Stimulated activated CD8-positive, alpha-beta memory T cell treated with anti-CD3 and anti-CD28 coated beads, Interleukin-7, amount 100 ng/mL, for 1 hour (primary cell): Measurements from ENCODE around the gene SLC13A3.

Source experiments
- DNase-seq, 2 donors: peaks; one replicate each; pipeline ENCODE4 v3.0.0-alpha.2; 2020; ENCODE audit warnings: low read depth in 2 of 2

The SLC13A3 gene

DNA sequence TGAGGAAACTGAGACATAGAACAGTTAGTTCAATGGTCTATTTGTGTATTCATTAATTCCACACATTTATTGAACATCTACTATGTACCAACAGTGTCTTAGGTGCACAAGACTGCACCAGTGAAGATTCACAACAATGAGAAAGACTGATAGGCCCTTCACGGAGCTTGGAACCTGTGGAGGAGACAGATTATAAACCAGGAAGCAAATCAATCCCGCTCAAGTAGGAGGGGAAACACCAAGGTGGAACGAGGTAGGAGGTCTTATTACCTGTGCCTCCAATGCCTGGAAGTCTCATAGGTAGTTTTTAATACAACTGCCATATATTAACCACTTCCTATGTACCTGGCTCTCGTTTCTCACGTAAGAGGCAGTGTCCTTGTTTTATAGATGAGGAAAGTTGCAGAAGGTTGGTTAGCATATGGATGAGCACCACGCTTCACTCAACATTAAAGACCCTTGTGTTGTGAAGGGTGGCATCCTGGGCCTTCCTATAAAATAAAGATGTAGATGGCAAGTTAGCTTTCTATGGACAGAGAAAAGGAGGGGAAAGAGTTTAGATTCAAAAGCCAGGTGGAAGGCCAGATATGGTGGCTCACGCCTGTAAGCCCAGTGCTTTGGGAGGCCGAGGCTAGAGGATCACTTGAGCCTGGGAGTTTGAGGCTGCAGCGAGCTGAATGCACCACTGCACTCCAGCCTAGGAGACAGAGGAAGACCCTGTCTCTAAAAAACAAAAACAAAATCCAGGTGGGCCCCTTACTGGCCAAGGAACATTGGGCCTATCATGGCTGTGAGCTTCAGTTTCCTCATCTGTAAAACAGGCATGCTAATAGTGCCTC, 45.1 kb downstream of the SLC13A3 start:
- DNase-seq, result no peak

DNA sequence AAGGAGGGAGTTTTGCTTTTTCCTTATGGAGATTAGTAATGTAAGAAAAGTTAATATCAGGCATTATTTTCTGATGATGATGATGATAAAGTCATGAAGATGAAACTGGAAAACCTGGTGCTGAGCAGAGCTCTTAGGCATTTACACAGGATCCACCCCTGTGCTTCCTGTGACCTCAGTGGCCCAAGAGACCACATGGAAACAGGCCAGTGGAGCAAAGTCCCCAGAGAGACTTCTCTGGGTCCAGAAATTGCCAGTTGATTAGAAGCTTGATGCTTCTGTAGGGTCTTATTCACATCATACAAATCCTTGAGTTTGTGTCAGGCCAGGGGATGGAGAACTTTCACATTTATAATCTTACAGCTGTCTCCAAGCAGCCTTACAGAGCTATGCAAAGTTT, 46.1 kb downstream of the SLC13A3 start:
- DNase-seq, result no peak

DNA sequence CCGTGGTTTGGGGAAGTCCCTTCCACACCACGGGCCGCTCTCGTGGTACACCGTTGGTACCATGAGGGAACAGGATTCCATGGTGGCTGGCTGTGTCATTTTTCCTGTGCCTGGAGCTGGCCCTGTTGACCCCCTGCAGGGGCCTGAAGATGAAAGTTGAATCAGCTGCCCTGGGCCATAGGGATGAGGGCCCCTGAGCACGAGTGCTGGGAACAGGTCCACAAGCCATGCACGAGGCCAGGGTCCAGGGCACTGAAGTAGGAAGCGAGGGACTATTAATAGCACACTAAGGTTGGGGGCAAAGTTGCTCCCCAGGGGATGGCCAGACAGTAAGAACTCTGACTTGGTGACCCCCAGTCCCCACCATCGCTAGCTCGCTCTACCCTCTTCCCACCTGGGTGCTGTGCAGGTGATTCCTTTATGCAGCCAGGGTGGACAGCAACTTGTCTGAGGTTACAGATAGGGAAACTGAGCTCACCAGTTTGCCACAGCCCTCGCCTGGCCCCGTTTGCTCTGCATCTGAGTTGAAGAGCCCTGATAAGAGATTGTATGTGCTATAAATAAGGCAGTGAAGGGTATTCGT, 46.6 kb downstream of the SLC13A3 start:
- no peak for DNase-seq

DNA sequence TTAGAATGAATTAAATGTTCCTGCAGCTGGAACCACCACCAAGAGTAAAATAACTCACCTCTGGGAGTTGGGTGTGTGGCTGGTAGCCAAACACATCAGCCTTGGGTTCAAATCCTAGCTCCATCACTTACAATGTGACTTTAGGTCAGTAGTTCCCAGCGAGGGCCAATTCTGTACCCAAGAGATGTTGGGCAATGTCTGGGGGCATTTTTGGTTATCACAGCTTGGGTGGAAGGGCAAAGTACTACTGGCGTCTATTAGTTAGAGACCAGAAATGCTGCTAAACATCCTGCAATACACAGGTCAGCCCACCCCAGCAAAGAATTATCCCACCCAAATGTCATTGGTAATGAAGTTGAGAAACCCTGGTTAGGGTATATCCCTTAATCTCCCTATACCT, 48.8 kb downstream of the SLC13A3 start:
- DNase-seq, result no peak

DNA sequence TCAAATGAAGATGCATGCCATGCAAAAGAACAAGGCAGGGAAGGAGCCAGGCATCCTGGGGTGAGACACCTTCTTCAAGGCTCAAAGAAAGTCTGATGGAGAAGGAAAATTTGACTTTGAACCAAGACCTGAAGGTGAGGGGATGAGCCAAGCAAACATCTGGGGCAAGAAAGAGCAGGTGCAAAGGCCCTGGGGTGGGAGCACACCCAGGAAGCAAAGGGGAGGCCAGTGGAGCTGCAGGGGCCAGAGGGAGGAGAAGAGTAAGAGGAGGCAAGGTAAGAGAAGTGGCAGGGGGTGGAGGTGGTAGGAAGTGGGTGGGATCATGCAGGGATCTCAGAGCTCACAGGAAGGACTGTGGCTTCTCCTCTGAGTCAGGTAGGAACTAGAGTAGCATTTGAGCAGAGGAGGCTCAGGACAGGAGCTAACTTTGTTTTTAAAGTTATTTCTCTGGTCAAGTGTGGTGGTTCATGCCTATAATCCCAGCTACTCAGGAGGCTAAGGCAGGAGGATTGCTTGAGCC, 49.6 kb downstream of the SLC13A3 start:
- no peak for DNase-seq

DNA sequence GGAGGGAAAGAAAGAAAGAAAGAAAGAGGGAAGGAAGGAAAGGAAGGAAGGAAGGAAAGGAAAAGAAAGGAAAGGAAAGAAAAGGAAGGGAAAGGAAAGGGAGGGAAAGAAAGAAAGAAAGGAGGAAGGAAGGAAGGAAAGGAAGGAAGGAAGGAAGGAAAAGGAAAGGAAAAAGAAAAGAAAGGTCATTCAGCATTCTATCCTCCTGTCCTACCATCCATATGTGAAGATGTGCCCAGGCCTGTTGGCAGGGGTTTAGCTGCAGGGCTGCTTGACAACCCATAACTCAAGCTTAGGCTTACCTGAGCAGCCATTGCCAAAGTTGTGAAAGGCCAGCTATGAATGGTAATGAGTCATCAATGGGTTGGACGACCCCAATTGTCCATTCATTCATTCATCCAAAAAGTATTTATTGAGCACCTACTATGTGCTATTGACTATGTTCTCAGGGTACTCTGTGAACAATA, 50.9 kb downstream of the SLC13A3 start:
- no peak for DNase-seq

DNA sequence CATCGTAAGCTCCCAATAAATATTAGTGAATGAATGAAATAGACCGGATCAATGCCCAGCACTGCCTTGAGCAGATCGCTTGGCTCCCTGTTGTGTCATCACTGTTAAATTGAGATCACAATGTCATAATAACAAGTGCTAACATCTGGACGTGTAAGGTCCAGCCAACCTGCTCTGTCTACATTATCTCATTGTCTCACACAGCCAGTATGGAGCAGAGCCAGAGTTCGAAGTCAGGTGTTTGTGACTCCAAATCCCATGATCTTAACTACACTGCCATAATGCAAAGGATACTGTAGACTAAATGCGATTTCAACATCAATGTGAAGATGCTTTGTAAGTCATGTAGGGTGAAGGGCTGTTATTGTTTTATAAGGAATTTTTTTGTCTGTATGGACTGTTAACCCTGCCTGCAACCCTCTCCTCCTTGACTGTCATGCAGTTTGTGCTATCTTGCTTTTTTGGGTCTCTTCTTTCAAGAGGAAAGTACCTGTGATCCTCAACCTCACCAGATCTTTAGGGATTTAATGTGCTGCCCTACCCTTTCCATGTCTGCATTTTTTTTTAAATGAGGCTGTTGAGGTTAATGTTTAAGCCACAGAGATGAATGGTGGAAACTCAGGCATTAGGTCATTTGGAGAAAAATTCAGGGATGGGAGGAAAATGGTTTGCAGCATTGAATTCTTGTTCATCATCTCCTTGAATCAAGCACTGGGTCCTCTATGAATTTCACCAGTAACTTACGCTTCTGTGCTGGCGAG, 51.9 kb downstream of the SLC13A3 start:
- no peak for DNase-seq

DNA sequence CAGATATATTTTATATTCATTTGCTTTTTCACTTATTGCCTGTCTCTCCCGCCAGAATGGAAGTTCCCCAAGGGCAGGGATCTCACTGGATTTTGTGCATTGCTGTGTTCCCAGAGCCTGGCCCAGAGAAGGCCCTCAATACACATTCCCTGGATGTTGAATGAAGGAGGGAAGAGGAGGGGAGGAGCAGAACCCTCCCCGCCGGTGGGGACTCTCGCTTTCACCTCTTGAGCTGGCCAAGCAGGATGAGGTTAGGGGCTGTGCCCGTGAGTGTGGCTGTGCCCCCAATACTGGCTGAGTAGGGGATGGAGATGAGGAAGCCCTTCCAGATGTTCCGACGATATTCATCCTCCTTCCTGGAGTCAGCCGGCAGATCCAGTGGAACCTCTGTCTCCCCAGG, 55.3 kb downstream of the SLC13A3 start:
- no peak for DNase-seq

DNA sequence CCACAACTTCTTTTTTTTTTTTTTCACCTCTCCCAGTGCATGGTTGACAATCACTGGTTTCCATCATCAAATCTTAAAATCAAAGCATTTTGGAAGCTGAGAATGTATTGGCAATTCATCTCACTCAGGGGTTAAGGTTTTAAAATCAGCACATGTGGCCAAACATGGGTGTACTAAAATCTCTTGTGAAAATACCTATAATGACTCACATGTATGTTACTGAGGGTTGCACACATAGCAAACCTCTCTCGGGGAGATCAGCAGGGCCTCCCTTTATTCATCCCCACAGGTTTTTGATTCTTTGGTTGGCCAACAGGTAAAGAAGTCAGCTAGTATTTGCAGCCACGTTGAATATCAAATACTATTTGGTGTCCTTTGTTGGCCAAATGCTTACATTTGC, 56.5 kb downstream of the SLC13A3 start:
- no peak for DNase-seq

DNA sequence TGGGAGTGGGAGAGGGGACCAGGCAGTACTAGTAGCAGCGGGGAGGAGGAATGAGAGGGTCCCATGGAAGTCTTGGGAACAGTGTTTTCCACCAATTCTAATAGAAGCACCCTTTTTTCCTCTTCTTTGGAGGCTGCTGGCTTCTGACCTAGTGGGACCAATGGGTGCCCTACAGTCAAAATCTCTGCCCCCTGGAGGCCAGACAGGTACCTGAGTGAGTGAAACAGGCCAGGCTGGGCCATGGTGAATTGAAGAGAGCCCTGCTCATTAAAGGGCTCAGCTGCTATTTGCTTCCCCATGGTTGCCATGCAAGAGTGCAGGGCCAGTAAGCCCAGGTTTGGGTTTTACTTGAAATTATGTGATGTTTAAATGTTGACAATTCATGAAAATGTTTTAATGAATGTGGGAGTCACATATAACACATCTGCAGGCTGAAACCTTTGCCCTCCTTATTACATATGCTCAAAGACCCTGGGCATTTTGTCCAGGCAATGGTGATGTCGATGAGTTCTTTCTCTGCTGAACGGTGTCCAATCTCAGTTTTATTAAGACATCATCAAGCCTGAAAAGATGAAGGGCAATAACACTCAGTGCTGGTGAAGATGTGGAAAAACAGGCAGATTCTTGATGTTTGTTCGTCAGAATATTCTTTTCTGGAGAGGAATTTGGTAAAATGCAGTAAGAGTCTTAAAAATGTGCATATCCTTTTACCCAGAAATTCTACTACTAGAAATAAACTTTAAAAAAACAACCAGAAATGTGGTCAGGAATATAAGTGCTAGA, 58.5 kb downstream of the SLC13A3 start:
- DNase-seq, result no peak

DNA sequence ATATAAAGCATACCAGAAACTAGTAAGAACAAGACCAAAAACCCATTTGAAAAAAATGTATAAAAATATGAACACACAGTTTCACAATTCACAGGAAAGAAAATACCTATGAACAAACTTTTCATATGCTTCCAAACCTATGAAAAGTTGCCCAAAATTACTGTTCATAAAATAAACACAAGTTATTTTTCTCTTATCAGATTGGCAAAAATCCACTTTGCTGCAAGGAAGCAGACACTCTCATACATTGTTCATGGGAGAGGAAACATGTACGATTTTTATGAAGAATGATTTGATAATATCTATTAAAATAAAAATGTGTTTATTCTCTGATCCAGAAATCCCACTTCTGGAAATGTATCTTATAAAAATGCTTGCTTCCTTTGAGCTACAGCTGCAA, 60.8 kb downstream of the SLC13A3 start:
- no peak for DNase-seq

DNA sequence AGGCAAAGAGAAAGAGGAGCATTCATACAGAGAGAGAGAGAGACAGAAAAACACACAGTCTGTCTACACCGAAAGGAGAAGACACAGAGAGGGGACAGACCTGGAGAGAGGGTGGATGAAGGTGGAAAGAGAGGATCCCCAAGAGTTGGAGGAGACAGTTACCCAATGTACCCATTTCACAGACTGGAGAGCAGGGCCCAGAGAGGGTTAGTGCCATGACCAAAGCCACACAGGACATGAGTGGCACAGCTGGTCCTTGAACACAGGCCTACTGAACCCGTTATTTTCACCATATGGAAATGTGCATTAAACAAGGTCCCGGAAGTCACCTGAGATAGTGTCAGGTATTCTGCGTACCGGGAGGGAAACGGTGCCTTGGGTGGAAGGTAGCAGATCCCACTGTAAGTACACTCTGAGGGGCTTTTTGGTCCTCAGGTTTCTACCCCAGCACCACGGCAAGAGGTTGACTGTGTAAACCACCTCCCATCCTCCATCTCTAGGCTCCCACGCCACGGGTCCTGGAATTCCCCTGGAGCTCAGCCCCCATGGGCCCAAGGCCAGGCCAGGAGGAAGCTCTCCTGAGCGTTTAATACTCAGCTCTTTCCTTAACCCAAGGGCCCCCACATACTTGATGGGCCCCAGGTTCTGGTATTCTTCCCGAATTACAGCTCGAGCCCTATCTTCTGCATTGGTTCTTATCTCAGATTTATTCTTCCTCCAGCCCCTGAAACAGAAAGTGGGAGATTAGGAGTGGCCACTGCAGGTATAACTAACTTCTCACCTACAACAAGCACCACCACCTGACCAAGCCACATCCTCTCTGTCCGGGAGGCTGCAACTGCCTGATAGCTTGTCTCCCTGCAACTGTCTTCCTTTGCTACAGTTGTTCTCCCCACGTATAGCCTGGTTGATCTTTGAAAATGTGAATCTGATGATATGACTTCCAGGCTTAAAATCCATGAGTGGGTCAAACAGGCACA, 62.4 kb downstream of the SLC13A3 start:
- DNase-seq, result no peak

DNA sequence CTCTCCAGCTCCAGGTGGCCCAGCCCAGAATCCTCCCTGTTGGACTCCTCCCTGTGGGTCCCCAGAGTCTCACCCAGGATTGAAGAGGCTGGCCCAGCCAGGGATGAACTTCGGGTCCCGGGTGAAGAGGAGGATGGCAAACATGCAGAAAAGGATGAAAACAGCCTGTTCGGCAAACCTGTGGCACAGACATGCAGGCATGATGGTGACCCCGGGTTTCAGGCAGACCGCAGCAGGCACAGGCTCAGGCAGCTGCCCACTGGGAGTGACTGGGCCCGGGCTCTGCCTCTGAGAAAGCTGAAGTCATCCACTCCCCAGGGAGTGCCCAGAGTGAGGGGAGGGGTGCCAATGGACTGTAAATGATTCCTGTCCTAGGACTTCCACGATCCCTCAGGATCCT, 63.3 kb downstream of the SLC13A3 start:
- DNase-seq, result no peak

DNA sequence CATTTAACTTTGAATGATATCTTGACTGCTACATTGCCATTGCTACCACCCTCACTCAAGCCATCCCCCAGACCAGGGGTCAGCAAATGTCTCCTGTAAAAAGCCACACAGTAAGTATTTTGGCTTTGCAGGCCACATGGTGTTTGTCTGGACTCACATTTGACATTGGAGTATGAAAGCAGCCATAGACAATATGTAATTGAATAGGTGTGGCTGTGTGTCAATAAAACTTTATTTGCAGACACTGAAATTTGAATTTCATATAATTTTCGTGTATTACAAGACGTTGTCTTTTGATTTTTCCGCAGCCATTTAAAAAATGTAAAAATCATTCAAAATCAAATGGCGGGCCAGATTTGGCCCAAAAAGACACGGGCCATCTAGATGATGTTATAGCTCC, 64.5 kb downstream of the SLC13A3 start:
- DNase-seq, result no peak

DNA sequence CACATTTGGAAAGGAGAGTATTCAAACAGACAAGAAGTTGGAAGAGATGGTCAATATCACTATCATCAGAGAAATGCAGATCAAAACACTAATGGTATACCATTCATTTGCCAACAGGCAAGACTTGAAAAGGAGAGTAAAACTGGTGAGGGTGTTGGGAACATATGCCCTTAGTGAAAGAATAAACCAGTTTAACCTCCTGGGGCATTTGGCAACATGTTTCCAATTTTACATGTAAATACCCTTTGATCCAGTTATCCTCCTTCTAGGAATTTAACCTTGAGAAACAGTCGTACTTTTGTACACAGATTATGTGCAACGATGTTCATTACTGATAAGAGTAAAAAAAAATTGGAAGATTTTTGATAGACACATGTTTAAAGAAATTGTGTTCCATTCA, 66.8 kb downstream of the SLC13A3 start:
- DNase-seq, result no peak

DNA sequence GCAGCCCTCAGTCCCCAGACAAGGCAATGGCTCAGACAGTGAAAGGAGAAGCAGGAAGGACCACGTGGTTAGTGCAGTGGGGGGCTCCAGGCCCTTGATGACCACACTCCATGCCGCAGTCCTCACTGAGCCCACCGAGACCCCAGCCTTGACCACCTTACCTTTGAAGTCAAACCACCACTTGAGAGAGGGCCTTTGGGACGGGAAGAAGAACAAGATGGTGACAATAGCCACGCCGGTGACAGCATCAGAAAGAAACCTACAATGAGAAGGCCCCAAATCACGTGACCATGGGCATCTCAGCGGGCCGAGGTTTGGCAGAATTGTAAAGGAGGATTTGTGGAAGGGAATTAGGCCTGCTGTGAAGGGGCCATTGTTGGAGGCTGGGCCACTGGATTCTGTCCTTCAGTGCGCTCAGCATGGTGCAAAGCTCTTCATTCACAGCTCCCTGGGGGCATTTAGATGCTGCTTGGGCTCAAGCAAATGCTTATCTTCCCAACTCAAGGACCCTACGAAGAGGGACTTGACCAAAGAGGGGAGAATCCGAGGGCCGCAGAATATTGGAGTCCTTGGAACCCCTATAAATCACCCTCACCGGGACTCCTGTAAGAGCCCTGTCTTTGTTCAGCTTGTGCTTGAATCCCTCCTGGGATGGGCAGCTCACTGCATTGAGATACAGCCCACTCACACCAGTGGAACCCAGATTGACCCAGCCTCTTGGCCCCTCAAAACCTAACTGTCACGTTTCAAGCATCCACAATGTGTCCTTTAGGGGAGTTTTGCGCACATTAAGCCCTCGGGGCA, 67.6 kb downstream of the SLC13A3 start:
- DNase-seq, result no peak

DNA sequence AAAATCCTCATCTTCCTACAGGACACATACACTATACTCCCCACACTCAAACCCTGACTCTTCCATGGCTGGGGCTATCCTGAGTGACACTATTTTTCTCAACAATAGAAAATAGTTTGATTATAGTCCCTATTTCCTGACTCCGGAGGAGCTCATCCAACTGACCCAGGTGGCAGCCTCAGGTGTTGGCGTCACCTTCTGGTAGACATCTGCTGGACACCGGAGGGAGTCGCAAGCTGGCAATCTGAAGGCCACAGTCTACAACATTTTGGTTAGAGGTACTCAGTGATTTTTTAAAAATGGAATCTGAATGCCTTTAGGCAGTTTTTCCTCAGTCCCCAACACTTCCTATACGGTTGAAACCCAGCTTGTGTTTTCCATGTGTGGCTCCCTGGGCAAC, 68.6 kb downstream of the SLC13A3 start:
- DNase-seq, result no peak

DNA sequence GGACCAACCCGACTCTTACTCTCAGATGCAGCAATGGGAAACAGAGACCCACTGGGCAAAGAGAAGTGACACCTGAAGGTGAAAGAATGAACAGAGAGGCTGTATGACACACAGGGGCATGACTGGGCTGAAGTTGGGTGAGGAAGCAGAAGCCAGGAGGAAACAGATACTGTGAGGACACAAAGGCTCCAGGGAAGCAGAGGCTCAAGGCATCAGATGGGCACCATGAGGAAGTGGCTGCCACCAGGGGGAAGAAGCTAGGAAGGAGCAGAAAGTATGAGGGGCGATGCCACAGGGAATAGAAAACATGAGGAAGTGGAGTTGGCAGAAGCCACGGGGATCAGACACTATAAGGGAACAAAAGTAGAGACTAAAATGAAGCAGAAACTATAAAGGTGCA, 69.9 kb downstream of the SLC13A3 start:
- no peak for DNase-seq

DNA sequence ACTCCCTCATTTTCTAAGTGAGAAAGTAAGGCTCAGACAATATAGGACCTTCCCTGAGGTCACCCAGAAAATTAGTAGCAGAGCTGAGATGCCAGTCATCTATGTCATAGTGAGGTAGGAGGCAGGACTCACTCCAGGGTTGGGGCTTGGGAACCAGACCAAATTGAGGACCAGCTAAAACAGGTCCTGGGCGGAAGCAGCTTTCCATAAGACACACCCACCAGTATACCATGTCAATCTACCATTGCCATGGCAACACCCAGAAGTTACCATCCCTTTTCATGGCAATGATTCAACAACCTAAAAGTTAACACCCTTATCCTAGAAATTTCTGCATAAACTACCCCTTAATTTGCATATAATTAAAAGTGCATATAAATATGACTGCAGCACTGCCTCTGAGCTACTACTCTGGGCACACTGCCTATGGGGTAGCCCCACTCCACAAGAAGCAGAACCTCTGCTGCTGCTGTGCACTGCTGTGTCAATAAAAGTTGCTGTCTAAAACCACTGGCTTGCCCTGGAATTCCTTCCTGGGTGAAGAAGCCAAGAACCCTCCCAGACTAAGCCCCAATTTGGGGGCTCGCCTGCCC, 70.5 kb downstream of the SLC13A3 start:
- DNase-seq, result no peak
